Mesothelial cell of epicardium (in vitro differentiated cells): ENCODE results near the gene TTC9. TPM values are rescaled to one million over a fixed set of nuclear protein-coding genes. Genes with fewer than 3 reads are reported as not detected.

Experiments
- DNase-seq, 2 experiments: peaks; one replicate each; pipeline ENCODE4 v3.0.0; 2021; ENCODE audit warnings: low spot score in 2 of 2; ENCODE audit not compliant: unreplicated experiment in 2 of 2
- H3K27ac Mint-ChIP-seq: 2 replicates; pipeline ENCODE4 v1.8.0; 2021; ENCODE audit warnings: mixed read lengths
- H3K27me3 Mint-ChIP-seq: 2 replicates; pipeline ENCODE4 v1.8.0; 2021; ENCODE audit warnings: low read depth, mixed read lengths
- H3K36me3 Mint-ChIP-seq: 2 replicates; pipeline ENCODE4 v1.8.0; 2021; ENCODE audit warnings: mixed read lengths
- H3K4me1 Mint-ChIP-seq: 2 replicates; pipeline ENCODE4 v1.8.0; 2021; ENCODE audit warnings: mixed read lengths
- H3K4me3 Mint-ChIP-seq: 2 replicates; pipeline ENCODE4 v1.8.0; 2021; ENCODE audit warnings: mild to moderate bottlenecking, moderate library complexity, mixed read lengths
- H3K9me3 Mint-ChIP-seq: 2 replicates; pipeline ENCODE4 v1.8.0; 2021; ENCODE audit warnings: mixed read lengths
- CTCF ChIP-seq: fragments of 200-600 bp; sonication (generic); IDR thresholded peaks from one replicate; pipeline ENCODE4 v1.5.0; 2021; ENCODE audit warnings: antibody characterized with exemption; ENCODE audit not compliant: unreplicated experiment
- total RNA-seq: library from RNA; stranded (reverse); gene quantifications from 3 replicates; pipeline ENCODE4 v1.2.1, GENCODE V29; 2021

Gene TTC9
- total RNA-seq, 1 donor from 2014 or later: 4.8 TPM

- no peaks in the 10 kb centered on the region for H3K36me3 Mint-ChIP-seq
- peaks cover 1% of the 10 kb centered on the region for H3K27me3 Mint-ChIP-seq
- no peak overlapping the region for H3K27ac Mint-ChIP-seq
- no peaks in the 10 kb centered on the region for H3K9me3 Mint-ChIP-seq
- peaks cover 7% of the 10 kb centered on the region for H3K4me1 Mint-ChIP-seq
- H3K4me3 Mint-ChIP-seq: no peak overlapping the region
- no peak for TF ChIP-seq CTCF
- DNase-seq: no peak
These were observed 69.7 kb downstream of the TTC9 start for GRCh38 chr14:70711451-70711850.

- H3K4me1 Mint-ChIP-seq: peaks cover 7% of the 10 kb centered on the region
- DNase-seq: no peak
- H3K27me3 Mint-ChIP-seq: peaks cover 1% of the 10 kb centered on the region
- no peaks in the 10 kb centered on the region for H3K36me3 Mint-ChIP-seq
- no peak overlapping the region for H3K4me3 Mint-ChIP-seq
- H3K9me3 Mint-ChIP-seq: no peaks in the 10 kb centered on the region
- TF ChIP-seq CTCF: no peak
- H3K27ac Mint-ChIP-seq: no peak overlapping the region
These were observed 71.4 kb downstream of the TTC9 start for GRCh38 chr14:70713096-70713495.

GRCh38 chr14:70713511-70713916, 71.8 kb downstream of the TTC9 start:
- no peak for TF ChIP-seq CTCF
- Mint-ChIP-seq H3K36me3 (no peaks in the 10 kb centered on the region), H3K4me1 (peaks cover 7% of the 10 kb centered on the region), H3K4me3 (no peak overlapping the region), H3K27me3 (peaks cover 1% of the 10 kb centered on the region), H3K27ac (peak overlapping the region; percentile 60), H3K9me3 (no peaks in the 10 kb centered on the region)
- no peak for DNase-seq

DNA sequence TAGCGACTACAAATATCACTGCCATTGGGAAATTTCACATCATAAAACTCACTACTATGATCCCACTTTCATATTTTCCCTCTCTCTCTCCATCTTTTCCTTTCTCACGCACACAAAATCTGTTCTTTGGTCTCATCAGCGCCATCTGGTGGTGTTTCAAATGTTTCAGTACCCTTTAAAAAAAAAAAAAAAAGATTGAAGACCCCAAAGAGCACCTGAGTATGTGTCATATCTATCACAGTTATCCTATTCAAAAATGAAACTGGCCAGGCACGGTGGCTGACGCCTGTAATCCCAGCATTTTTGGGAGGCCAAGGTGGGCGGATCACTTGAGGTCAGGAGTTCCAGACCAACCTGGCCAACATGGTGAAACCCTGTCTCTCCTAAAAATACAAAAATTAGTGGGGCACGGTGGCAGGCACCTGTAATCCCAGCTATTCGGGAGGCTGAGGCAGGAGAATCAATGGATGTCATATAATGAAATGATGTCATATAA, 72.4 kb downstream of the TTC9 start:
- Mint-ChIP-seq H3K36me3 (no peaks in the 10 kb centered on the region), H3K27me3 (peaks cover 1% of the 10 kb centered on the region), H3K4me3 (no peak overlapping the region), H3K27ac (peak overlapping the region; percentile 58), H3K4me1 (peaks cover 7% of the 10 kb centered on the region), H3K9me3 (no peaks in the 10 kb centered on the region)
- peak; percentile 27 to 62 for DNase-seq
- TF ChIP-seq CTCF: peak; percentile 90

DNA sequence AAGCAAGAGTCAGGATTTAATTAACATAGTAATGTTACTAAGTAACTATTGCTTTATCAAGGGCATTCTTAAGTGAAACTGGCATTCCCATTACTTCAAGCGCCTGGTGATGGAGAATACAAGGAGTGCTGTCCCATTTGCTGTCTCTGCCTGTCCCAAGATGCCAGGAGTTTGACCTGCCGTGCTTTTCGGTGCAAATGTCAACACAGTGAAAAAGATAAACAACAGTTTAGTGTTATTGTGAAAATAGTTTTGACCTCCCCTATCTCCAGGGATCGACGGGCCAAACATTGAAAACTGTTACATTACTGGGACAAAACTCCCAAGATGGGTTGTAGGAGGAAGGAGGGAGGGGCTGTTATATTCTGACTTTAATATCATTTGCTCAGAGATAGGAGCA, 74.8 kb downstream of the TTC9 start:
- Mint-ChIP-seq H3K36me3 (no peaks in the 10 kb centered on the region), H3K4me3 (no peak overlapping the region), H3K27me3 (peaks cover 1% of the 10 kb centered on the region), H3K27ac (no peak overlapping the region), H3K4me1 (peaks cover 7% of the 10 kb centered on the region), H3K9me3 (no peaks in the 10 kb centered on the region)
- TF ChIP-seq CTCF: no peak
- DNase-seq: no peak

- Mint-ChIP-seq H3K9me3 (no peaks in the 10 kb centered on the region), H3K4me3 (no peak overlapping the region), H3K36me3 (no peaks in the 10 kb centered on the region), H3K27me3 (peaks cover 1% of the 10 kb centered on the region), H3K4me1 (peaks cover 7% of the 10 kb centered on the region), H3K27ac (no peak overlapping the region)
- no peak for DNase-seq
- no peak for TF ChIP-seq CTCF
These were observed 75.2 kb downstream of the TTC9 start for GRCh38 chr14:70716958-70717357.
